ENCODE results near the gene RGL1. TPM values are rescaled to one million over a fixed set of nuclear protein-coding genes. Genes with fewer than 3 reads are reported as not detected.

The RGL1 gene
- total RNA-seq, 1 donor from 2014 or later = 5.9 TPM

DNA sequence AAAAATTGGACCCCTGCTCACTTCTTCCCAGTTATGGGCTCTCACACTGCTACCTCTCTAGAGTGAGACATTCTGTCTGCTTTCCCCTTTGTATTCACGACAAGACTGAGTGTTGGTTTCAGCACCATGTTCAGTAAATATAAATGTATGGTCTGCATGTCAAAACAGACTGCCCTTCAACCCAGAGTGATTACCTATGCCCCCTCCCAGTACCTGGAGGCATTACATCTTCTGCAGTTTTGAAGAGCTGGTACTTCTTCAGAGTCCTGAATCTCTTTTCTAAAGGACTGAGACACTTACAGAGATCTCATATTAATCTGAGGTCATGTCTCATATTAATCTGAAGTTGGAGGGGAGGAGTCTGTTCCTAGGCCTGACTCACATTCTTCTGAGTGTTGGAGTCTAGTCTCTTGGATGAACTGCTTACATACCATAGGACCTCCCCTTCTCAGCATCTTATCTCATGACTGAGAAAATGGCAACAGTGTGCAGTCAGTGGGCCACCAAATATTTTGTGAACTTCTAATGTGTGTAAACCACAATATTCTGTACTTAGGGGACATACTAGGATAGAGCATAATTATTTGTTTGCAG is 80.3 kb downstream of the RGL1 start:
- Mint-ChIP-seq H3K9me3 (ENCODE audit: low read depth) (no peaks in the 10 kb centered on the region), H3K4me3 (ENCODE audit: low read depth) (no peak overlapping the region), H3K27me3 (no peaks in the 10 kb centered on the region), H3K36me3 (ENCODE audit: insufficient read depth) (peaks cover 7% of the 10 kb centered on the region), H3K27ac (no peak overlapping the region), H3K4me1 (ENCODE audit: low read depth) (peaks cover 16% of the 10 kb centered on the region)
- TF ChIP-seq CTCF (IDR thresholded peaks at IDR 0.05; ENCODE audit: unreplicated experiment) = no peak
- DNase-seq (ENCODE audit: low spot score, unreplicated experiment) = no peak

DNA sequence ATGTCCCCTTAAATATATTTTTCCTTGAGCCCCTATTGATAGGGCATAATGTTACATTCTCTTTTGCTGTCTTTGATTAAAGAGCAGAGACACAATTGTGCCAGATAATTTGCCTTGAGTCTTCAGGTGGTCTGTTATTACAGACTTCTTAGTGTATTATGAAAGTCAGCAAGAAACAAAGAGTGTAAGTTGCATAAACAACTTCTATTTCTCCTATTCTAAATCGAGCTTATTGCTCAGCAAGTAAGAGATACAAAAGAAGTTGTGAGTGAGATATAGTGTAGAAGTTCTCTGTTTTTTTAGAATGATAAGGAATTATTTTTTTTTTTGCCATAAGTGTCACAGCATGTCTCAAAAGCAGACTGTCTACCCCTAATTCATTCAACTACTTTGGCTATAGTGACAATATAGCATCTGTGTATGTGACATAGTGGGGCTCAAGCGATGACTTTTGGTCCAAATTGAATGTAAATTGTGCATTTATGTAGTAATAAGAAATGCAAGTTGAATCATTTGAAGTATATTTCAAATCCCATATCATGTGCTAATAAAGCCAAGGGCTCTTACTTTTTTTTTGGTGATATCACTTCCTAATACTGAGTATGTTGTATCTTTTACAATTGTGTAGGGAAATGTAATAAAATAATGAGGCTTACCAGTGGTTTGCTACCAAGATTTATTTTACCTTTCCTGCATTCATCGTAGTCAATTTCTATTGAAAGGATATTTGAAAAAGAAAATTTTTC is 81.3 kb downstream of the RGL1 start:
- no peaks in the 10 kb centered on the region for H3K27me3 Mint-ChIP-seq
- no peak for DNase-seq (ENCODE audit: low spot score, unreplicated experiment)
- no peak for TF ChIP-seq CTCF (IDR thresholded peaks at IDR 0.05; ENCODE audit: unreplicated experiment)
- no peak overlapping the region for H3K4me3 Mint-ChIP-seq (ENCODE audit: low read depth)
- H3K9me3 Mint-ChIP-seq (ENCODE audit: low read depth) = no peaks in the 10 kb centered on the region
- no peak overlapping the region for H3K27ac Mint-ChIP-seq
- H3K4me1 Mint-ChIP-seq (ENCODE audit: low read depth) = peaks cover 14% of the 10 kb centered on the region
- H3K36me3 Mint-ChIP-seq (ENCODE audit: insufficient read depth) = peaks cover 7% of the 10 kb centered on the region

DNA sequence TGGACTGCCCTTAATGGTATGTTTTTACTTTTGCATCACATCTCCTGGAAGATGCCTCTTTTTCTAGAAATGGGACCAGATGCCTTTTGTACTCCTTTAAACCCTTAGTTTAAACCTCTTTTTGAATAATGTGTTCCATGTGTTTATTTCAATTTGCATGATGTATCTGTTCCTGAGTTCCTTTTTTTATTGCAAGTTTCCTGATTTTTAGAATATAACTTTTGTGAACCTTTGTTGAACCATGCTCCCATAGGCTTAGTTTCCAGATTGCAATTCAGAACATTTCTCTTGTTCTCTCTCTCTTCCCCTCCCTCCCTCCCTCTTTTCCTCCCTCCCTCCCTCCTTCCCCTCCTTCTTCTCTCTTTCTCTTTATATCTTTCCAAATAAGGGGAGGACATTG is 81.9 kb downstream of the RGL1 start:
- DNase-seq (ENCODE audit: low spot score, unreplicated experiment) = no peak
- no peak overlapping the region for H3K4me3 Mint-ChIP-seq (ENCODE audit: low read depth)
- peaks cover 7% of the 10 kb centered on the region for H3K36me3 Mint-ChIP-seq (ENCODE audit: insufficient read depth)
- H3K27me3 Mint-ChIP-seq = no peaks in the 10 kb centered on the region
- no peak overlapping the region for H3K27ac Mint-ChIP-seq
- H3K9me3 Mint-ChIP-seq (ENCODE audit: low read depth) = no peaks in the 10 kb centered on the region
- peaks cover 8% of the 10 kb centered on the region for H3K4me1 Mint-ChIP-seq (ENCODE audit: low read depth)
- TF ChIP-seq CTCF (IDR thresholded peaks at IDR 0.05; ENCODE audit: unreplicated experiment) = no peak

DNA sequence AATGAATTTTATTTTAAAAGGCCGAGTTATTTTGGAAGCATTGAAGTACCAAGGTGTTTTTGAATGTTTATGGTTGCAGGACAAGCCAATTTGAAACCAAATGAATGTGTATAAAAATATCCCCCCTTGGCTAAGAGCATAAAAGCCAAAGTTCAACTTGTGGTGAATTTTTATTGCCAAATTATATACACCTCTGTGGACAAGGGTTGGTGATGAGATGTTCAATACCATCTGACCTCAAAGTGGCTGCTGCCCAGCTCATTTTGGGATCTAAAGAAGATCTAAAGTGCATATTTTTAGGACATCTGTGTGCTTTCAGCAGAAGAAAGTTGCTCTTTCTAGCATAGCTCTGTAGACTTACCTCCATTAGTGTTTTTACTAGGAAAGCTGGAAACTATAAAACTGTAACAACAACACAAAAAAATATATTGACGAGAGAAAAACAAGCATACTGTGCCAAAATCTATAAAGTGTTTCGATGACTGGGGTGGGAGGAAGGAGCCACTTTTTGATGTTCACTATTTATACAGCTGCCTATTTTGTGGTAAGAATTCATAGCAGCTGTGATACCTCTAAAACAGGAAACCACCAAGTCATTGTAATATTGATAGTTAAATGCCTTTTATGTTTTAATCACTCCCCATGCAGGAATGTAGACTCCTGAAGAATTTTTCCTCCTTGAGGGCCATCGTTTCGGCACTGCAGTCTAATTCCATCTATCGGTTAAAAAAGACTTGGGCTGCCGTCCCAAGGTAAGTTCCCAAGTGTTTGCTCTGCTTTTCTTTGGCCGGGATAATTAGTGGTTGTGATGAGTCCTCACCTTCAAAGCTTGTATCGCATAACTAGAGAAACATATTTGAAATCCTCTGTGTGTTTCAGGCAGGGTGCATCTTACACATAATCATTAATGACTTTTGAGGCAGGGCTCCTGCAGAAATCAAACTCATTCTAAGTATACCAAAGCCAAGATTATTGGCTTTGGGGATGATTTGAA is 83.2 kb downstream of the RGL1 start:
- DNase-seq (ENCODE audit: low spot score, unreplicated experiment) = no peak
- no peak for TF ChIP-seq CTCF (IDR thresholded peaks at IDR 0.05; ENCODE audit: unreplicated experiment)
- Mint-ChIP-seq H3K9me3 (ENCODE audit: low read depth) (no peaks in the 10 kb centered on the region), H3K4me3 (ENCODE audit: low read depth) (no peak overlapping the region), H3K27ac (no peak overlapping the region), H3K36me3 (ENCODE audit: insufficient read depth) (peaks cover 5% of the 10 kb centered on the region), H3K27me3 (no peaks in the 10 kb centered on the region), H3K4me1 (ENCODE audit: low read depth) (no peaks in the 10 kb centered on the region)

GRCh38 chr1:183889095-183889494 is 84.2 kb downstream of the RGL1 start:
- peaks cover 1% of the 10 kb centered on the region for H3K36me3 Mint-ChIP-seq (ENCODE audit: insufficient read depth)
- DNase-seq (ENCODE audit: low spot score, unreplicated experiment) = no peak
- H3K27me3 Mint-ChIP-seq = no peaks in the 10 kb centered on the region
- no peak overlapping the region for H3K4me3 Mint-ChIP-seq (ENCODE audit: low read depth)
- TF ChIP-seq CTCF (IDR thresholded peaks at IDR 0.05; ENCODE audit: unreplicated experiment) = no peak
- peaks cover 4% of the 10 kb centered on the region for H3K4me1 Mint-ChIP-seq (ENCODE audit: low read depth)
- no peaks in the 10 kb centered on the region for H3K9me3 Mint-ChIP-seq (ENCODE audit: low read depth)
- H3K27ac Mint-ChIP-seq = no peak overlapping the region
